Activated B cell treated with CpG ODN at 0.5 μM for 24 hours (primary cell): Measurements from ENCODE around the gene IDH3B. TPM values are rescaled to one million over a fixed set of nuclear protein-coding genes. Genes with fewer than 3 reads are reported as not detected.

ENCODE experiments used
- ATAC-seq: fragments of 200-7000 bp; cut with Tn5 transposase; one replicate; pipeline ENCODE4 v1.10.0; 2021; ENCODE audit warnings: low read depth, mild to moderate bottlenecking, moderate library complexity
- CTCF ChIA-PET: fragments of 350-600 bp; sonication (Branson Sonifier 250); formaldehyde crosslinking; loops from one replicate; lab custom pipeline; 2021; ENCODE audit warnings: antibody characterized with exemption; lab: Charles Lee
- POLR2A ChIA-PET: fragments of 350-600 bp; sonication (Branson Sonifier 250); formaldehyde crosslinking; loops from one replicate; lab custom pipeline; 2021; ENCODE audit warnings: antibody characterized with exemption; lab: Charles Lee
- DNase-seq: peaks from one replicate; pipeline ENCODE4 v3.0.0; 2022
- H3K27ac Mint-ChIP-seq: one replicate; pipeline ENCODE4 v1.8.0; 2020; ENCODE audit warnings: mixed read lengths
- H3K27me3 Mint-ChIP-seq: one replicate; pipeline ENCODE4 v1.8.0; 2021; ENCODE audit warnings: mixed read lengths
- H3K36me3 Mint-ChIP-seq: one replicate; pipeline ENCODE4 v1.8.0; 2021; ENCODE audit warnings: low read depth, mixed read lengths
- H3K4me1 Mint-ChIP-seq: one replicate; pipeline ENCODE4 v1.8.0; 2021; ENCODE audit warnings: mixed read lengths
- H3K4me3 Mint-ChIP-seq: one replicate; pipeline ENCODE4 v1.8.0; 2020; ENCODE audit warnings: mild to moderate bottlenecking, mixed read lengths
- H3K9me3 Mint-ChIP-seq: one replicate; pipeline ENCODE4 v1.8.0; 2020; ENCODE audit warnings: mixed read lengths
- CTCF ChIP-seq: fragments of 200-600 bp; IDR thresholded peaks from one replicate; pipeline ENCODE4 v1.8.0; 2022; ENCODE audit warnings: antibody characterized with exemption, mild to moderate bottlenecking
- intact Hi-C: fragments of 100-400 bp; cut with micrococcal nuclease; formaldehyde crosslinking; loops from one replicate; pipeline ENCODE4 v1.15.1; 2024
- total RNA-seq: library from RNA; stranded (reverse); gene quantifications from 2 replicates; pipeline ENCODE4 v1.2.3, GENCODE V29; 2022

The IDH3B gene
- total RNA-seq, 1 donor from 2014 or later, result 121 TPM

DNA sequence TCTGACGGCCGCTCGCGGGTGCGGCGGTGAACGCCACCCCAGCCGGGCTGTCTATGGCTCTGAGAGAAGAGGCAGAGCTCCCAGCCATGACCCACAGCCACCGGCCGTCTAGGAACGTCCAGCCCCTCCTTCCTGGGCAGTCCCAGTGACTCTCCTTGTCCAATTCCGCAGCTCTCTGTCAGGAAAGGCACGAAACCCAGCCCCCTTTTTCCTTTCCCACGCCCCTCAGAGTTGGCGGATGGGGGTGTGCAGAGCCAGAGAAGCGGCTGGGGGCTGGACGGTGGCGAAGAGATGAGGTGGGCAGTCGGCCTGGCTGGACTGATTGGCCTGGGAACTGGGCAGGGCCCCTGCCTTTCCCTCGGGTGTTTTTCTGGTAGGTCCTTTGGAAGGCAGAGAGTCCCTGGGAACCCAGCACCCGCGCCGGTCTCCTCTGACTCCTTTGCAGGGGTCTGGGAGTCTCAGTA lies 30.0 kb upstream of the IDH3B start:
- no peaks in the 10 kb centered on the region for H3K9me3 Mint-ChIP-seq
- CTCF ChIA-PET, result interaction anchor here (1.3 kb wide), 1 partner anchor 31 kb away, joined by 3 read pairs; no protein-coding TSS in a partner anchor
- DNase-seq, result no peak
- peaks cover 2% of the 10 kb centered on the region for H3K36me3 Mint-ChIP-seq
- no peak for ATAC-seq
- H3K27me3 Mint-ChIP-seq, result peaks cover 66% of the 10 kb centered on the region
- H3K4me1 Mint-ChIP-seq, result peaks cover 9% of the 10 kb centered on the region
- POLR2A ChIA-PET, result interaction anchor here (0.8 kb wide), 1 partner anchor 42 kb away, joined by 4 read pairs; the partner anchor contains the start of gene NOP56
- H3K27ac Mint-ChIP-seq, result no peak overlapping the region
- no peak overlapping the region for H3K4me3 Mint-ChIP-seq
- intact Hi-C loops, result loop anchor here (5.0 to 10.0 kb wide), 3 partner anchors 42 to 178 kb away; partner anchors contain the start of genes NOP56, PCED1A, PTPRA and VPS16
- no peak for TF ChIP-seq CTCF

- Mint-ChIP-seq H3K27me3 (peaks cover 61% of the 10 kb centered on the region), H3K27ac (no peak overlapping the region), H3K9me3 (no peaks in the 10 kb centered on the region), H3K4me3 (no peak overlapping the region), H3K4me1 (peaks cover 9% of the 10 kb centered on the region), H3K36me3 (peaks cover 2% of the 10 kb centered on the region)
- intact Hi-C loops, result loop anchor here (5.0 to 10.0 kb wide), 3 partner anchors 41 to 179 kb away; partner anchors contain the start of genes NOP56, PCED1A, PTPRA and VPS16
- CTCF ChIA-PET, result interaction anchor here (1.3 kb wide), 1 partner anchor 32 kb away, joined by 3 read pairs; no protein-coding TSS in a partner anchor
- peak; percentile 67 for ATAC-seq
- POLR2A ChIA-PET, result interaction anchor here (0.8 kb wide), 1 partner anchor 41 kb away, joined by 4 read pairs; the partner anchor contains the start of gene NOP56
- DNase-seq, result peak; percentile 50
- no peak for TF ChIP-seq CTCF
Measured at GRCh38 chr20:2693286-2694007, 29.4 kb upstream of the IDH3B start.

DNA sequence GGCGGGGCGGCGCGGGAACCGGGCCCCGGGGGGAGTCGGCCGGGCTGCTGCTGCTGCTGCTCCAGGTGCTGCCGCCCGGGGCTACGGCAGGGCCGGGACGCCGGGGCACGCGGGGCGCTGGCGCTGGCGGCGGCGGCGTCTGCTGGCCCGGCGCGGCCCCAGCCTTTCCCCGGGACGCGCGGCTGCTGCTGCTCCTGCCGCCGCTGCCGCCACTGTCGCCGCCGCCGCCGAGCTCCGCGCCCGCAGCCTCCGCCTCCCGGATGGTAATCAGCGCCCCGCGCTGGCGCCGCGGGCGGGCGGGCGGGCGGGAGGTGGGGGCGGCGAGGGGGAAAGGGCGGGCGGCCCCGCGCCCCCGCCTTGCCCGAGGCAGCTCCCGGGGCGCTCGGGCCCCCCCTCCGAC lies 28.9 kb upstream of the IDH3B start:
- no peak overlapping the region for H3K27ac Mint-ChIP-seq
- ChIA-PET POLR2A (interaction anchor here (1.1 kb wide), 1 partner anchor 29 kb away, joined by 3 read pairs; the partner anchor contains the start of gene IDH3B), CTCF (no interaction called here)
- no peaks in the 10 kb centered on the region for H3K9me3 Mint-ChIP-seq
- TF ChIP-seq CTCF, result no peak
- H3K27me3 Mint-ChIP-seq, result peaks cover 63% of the 10 kb centered on the region
- intact Hi-C loops, result loop anchor here (5.0 to 10.0 kb wide), 3 partner anchors 41 to 179 kb away; partner anchors contain the start of genes NOP56, PCED1A, PTPRA and VPS16
- DNase-seq (no peak), ATAC-seq (peak; percentile 22)
- H3K36me3 Mint-ChIP-seq, result peaks cover 2% of the 10 kb centered on the region
- peaks cover 13% of the 10 kb centered on the region for H3K4me1 Mint-ChIP-seq
- no peak overlapping the region for H3K4me3 Mint-ChIP-seq

- no peak for TF ChIP-seq CTCF
- Mint-ChIP-seq H3K36me3 (peaks cover 2% of the 10 kb centered on the region), H3K27ac (no peak within 1 kb of the TSS), H3K4me3 (peak within 1 kb of the TSS; percentile 84), H3K27me3 (peaks cover 66% of the 10 kb centered on the region), H3K9me3 (no peaks in the 10 kb centered on the region), H3K4me1 (peaks cover 13% of the 10 kb centered on the region)
- DNase-seq, result peak; percentile 23
- POLR2A ChIA-PET, result interaction anchor here (1.1 kb wide), 1 partner anchor 28 kb away, joined by 3 read pairs; the partner anchor contains the start of gene IDH3B
- CTCF ChIA-PET, result no interaction called here
- ATAC-seq, result peak; percentile 40
- intact Hi-C loops, result loop anchor here (5.0 to 10.0 kb wide), 3 partner anchors 40 to 180 kb away; partner anchors contain the start of genes NOP56, PCED1A, PTPRA and VPS16
Measured at GRCh38 chr20:2692036-2692885, 28.2 kb upstream of the IDH3B start, which contains the start of gene EBF4. TSS of gene EBF4 (plus strand) at chr20:2692780. CDS start at chr20:2693646, 866 bp downstream.
